Heart right ventricle (tissue), 16 donors: ENCODE data around the gene MYLK4. TPM values are rescaled to one million over a fixed set of nuclear protein-coding genes. Genes with fewer than 3 reads are reported as not detected.

Experiments
- ATAC-seq, 8 donors: fragments of 200-7000 bp; cut with Tn5 transposase; one replicate each; pipeline ENCODE4 v1.9.1; 2020; ENCODE audit warnings: mild to moderate bottlenecking in 8 of 8, moderate library complexity in 8 of 8, moderate number of reproducible peaks in 1 of 8
- DNase-seq, 2 donors: peaks; one replicate each; pipeline ENCODE4 v3.0.0-alpha.2; 2020
- H3K27ac ChIP-seq, 10 donors: fragments of 200-600 bp; sonication (generic) in 2 of 10; one replicate each; pipeline versions ENCODE4 v1.5.0 to v1.8.0; 2020 to 2022; ENCODE audit warnings: mild to moderate bottlenecking in 3 of 10
- H3K27me3 ChIP-seq, 7 donors: fragments of 200-600 bp; one replicate each; pipeline ENCODE4 v1.8.0; 2021 to 2022; ENCODE audit warnings: mild to moderate bottlenecking in 2 of 7
- H3K36me3 ChIP-seq, 9 donors: fragments of 200-600 bp; sonication (generic) in 1 of 9; one replicate each; pipeline versions ENCODE4 v1.5.0 to v1.8.0; 2020 to 2022; ENCODE audit warnings: mild to moderate bottlenecking in 2 of 9
- H3K4me1 ChIP-seq, 9 donors: fragments of 200-600 bp; sonication (generic) in 1 of 9; one replicate each; pipeline versions ENCODE4 v1.5.0 to v1.8.0; 2020 to 2022; ENCODE audit warnings: mild to moderate bottlenecking in 4 of 9
- H3K4me3 ChIP-seq, 10 donors: fragments of 200-600 bp; sonication (generic) in 2 of 10; one replicate each; pipeline versions ENCODE4 v1.5.0 to v1.8.0; 2020 to 2022; ENCODE audit warnings: mild to moderate bottlenecking in 7 of 10, moderate library complexity in 2 of 10
- H3K9me3 ChIP-seq, 11 donors: fragments of 200-600 bp in 10 of 11; sonication (generic) in 2 of 11; one replicate each; pipeline versions ENCODE4 v1.5.0 to v1.8.0; 2013 to 2022; ENCODE audit warnings: mild to moderate bottlenecking in 2 of 11, control low read depth in 1 of 11, moderate library complexity in 1 of 11
- CTCF ChIP-seq, 9 donors: fragments of 200-600 bp; sonication (generic) in 2 of 9; IDR thresholded peaks; one replicate each; pipeline versions ENCODE4 v1.5.0 to v1.8.0; 2021 to 2022; ENCODE audit warnings: antibody characterized with exemption in 9 of 9, mild to moderate bottlenecking in 5 of 9, moderate library complexity in 1 of 9
- WGBS, 2 donors: extraction: QIAGEN DNeasy Blood & Tissue Kit; methylation state at CpG; one replicate each; pipeline ENCODE4 v1.1.7; 2013; ENCODE audit warnings: inconsistent platforms in 1 of 2; 5-methylcytosine and 5-hydroxymethylcytosine counted together
- intact Hi-C, 10 donors: fragments of 100-400 bp; cut with DNase I; formaldehyde crosslinking; loops; one replicate each; pipeline versions ENCODE4 v1.11.1 to v1.14.2; 2022
- polyA plus RNA-seq, 2 donors: library from polyadenylated mRNA; stranded (reverse); fragments of 200-250 nt; gene quantifications; one replicate each; pipeline ENCODE4 v1.2.3, GENCODE V29; 2013
- total RNA-seq, 10 donors: library from RNA; stranded (reverse); fragmentation: NEBNext Ultra II Directional in 3 of 10; extraction: Animal tissue kit (Norgen Biotek cat#: 25700) in 3 of 10; gene quantifications; one replicate each; pipeline versions ENCODE4 v1.2.1 to v1.2.4, GENCODE V29; 2021 to 2023
- donor health status: Arrhythmogenic right ventricular cardiomyopathy.
- donor health status: ischemic (EF 13 %, LVEDD 7.1; RV severe dilation, severe dysfunction).
- donor health status: healthy with polysubstance abuse.
- donor health status: DM: no; HTN: yes; CAD: no.
- donor health status: DM: no; HTN: no; CAD: no.
- donor health status: ischemic (EF 25% LVEDD 6.9; RV normal size, moderate dysfunction).
- donor health status: ischemic (EF 25% LVEDD 5.7; RV mildly dilated, moderate dysfunction).
- donor health status: healthy.
- donor health status: DM: yes; HTN: yes; CAD: no.
- donor health status: Ischemic cardiomyopathy.
- donor health status: ischemic (EF 35%, LVEDD 5.7; RV mildly dilated, moderate dysfunction).
- donor health status: nonischemic (EF 11% LVEDD 7.7; RV severe dilation, severe dysfunction).
- donor health status: DM: yes; HTN: yes; CAD: no.
- donor health status: PGD.
- donor health status: ischemic (EF 29% LVEDD 5.4; RV normal size, mild dysfunction).
- donor health status: nonischemic (EF 23%, LVEDD 6.1; RV moderate dilation, normal function).

Gene MYLK4
- total and polyA plus RNA-seq, 12 donors: 0.13 to 2.5 (median 0.92) TPM

GRCh38 chr6:2697291-2697690 lies 53.4 kb downstream of the MYLK4 start:
- H3K27me3 ChIP-seq: no peaks in the 10 kb centered on the region
- no peak for DNase-seq
- no peaks in the 10 kb centered on the region for H3K36me3 ChIP-seq
- H3K9me3 ChIP-seq: no peaks in the 10 kb centered on the region
- intact Hi-C loops: loop anchor here in 6 of 10 donors (5.0 to 10.0 kb wide), 3 partner anchors 1090 to 1102 kb away; partner anchors contain the start of gene FOXC1 (in 1 of the 6)
- H3K4me3 ChIP-seq: no peak overlapping the region
- H3K27ac ChIP-seq: no peak overlapping the region
- peaks cover 0 to 7% (median 0%) of the 10 kb centered on the region in 9 donors for H3K4me1 ChIP-seq
- no peak for ATAC-seq
- TF ChIP-seq CTCF (IDR thresholded peaks at IDR 0.05): no peak
- WGBS, 2 donors: 85 to 92% methylated on average over 13 of the region's 13 CpGs

- 52 to 53% methylated on average over 5 of the region's 5 CpGs for WGBS, 2 donors
- H3K4me3 ChIP-seq: no peak overlapping the region
- peaks cover 0 to 7% (median 0%) of the 10 kb centered on the region in 9 donors for H3K4me1 ChIP-seq
- no peaks in the 10 kb centered on the region for H3K27me3 ChIP-seq
- no peaks in the 10 kb centered on the region for H3K9me3 ChIP-seq
- peak; percentile 7 to 66 (median 52) for TF ChIP-seq CTCF (IDR thresholded peaks at IDR 0.05)
- intact Hi-C loops: loop anchor here in 6 of 10 donors (5.0 to 10.0 kb wide), 3 partner anchors 1088 to 1101 kb away; partner anchors contain the start of gene FOXC1 (in 1 of the 6)
- no peak overlapping the region for H3K27ac ChIP-seq
- DNase-seq: no peak
- peak in 3 of 8 donors; percentile 47 to 54 (median 48) for ATAC-seq
- H3K36me3 ChIP-seq: no peaks in the 10 kb centered on the region
These were observed 55.1 kb downstream of the MYLK4 start for GRCh38 chr6:2695454-2696095.

GRCh38 chr6:2693231-2693630 lies 57.5 kb downstream of the MYLK4 start:
- intact Hi-C loops: loop anchor here in 1 of 10 donors (10.0 kb wide), 1 partner anchor 1098 kb away; no protein-coding TSS in a partner anchor

More at GRCh38 chr6:2693231-2693630, 57.5 kb downstream of the MYLK4 start:
- TF ChIP-seq CTCF (IDR thresholded peaks at IDR 0.05): no peak
- 59 to 68% methylated on average over 1 of the region's 1 CpG for WGBS, 2 donors
- no peaks in the 10 kb centered on the region for H3K9me3 ChIP-seq
- H3K27me3 ChIP-seq: no peaks in the 10 kb centered on the region
- H3K4me1 ChIP-seq: peaks cover 0 to 7% (median 0%) of the 10 kb centered on the region in 9 donors
- no peak for ATAC-seq
- no peak overlapping the region for H3K27ac ChIP-seq
- DNase-seq: no peak
- H3K4me3 ChIP-seq: no peak overlapping the region
- no peaks in the 10 kb centered on the region for H3K36me3 ChIP-seq
